ENCODE measurements around the gene TAGLN.

TAGLN gene

GRCh38 chr11:117189941-117190544, 9.1 kb upstream of the TAGLN start:
- Histone ChIP-seq H3K4me1 (ENCODE audit: low read length) (no peaks in the 10 kb centered on the region), H2AFZ (ENCODE audit: low read length) (no peak overlapping the region), H3K79me2 (ENCODE audit: low read length) (no peaks in the 10 kb centered on the region), H3K36me3 (replicated peaks; ENCODE audit: insufficient read depth, low read length) (no peaks in the 10 kb centered on the region), H3K9me2 (replicated peaks; ENCODE audit: insufficient read depth, low read length) (no peaks in the 10 kb centered on the region), H4K20me1 (ENCODE audit: insufficient read depth, low read length) (no peaks in the 10 kb centered on the region), H3K4me2 (ENCODE audit: low read depth, low read length) (no peak overlapping the region), H3K4me3 (ENCODE audit: low read length) (no peak overlapping the region), H3K9me3 (replicated peaks; ENCODE audit: insufficient read depth, low read length) (no peaks in the 10 kb centered on the region), H3K9ac (ENCODE audit: low read length) (no peak overlapping the region), H3F3A (ENCODE audit: insufficient read depth, low read length) (no peaks in the 10 kb centered on the region), H3K27ac (ENCODE audit: low read length) (no peak overlapping the region), H3K27me3 (replicated peaks; ENCODE audit: insufficient read depth, low read length) (no peaks in the 10 kb centered on the region)
- TF ChIP-seq CTCF (IDR thresholded peaks at IDR 0.05; ENCODE audit: low read length) (no peak), EZH2 (optimal IDR thresholded peaks at IDR 0.05; ENCODE audit: low read depth, low read length) (no peak), EZH2phosphoT487 (IDR thresholded peaks at IDR 0.05; ENCODE audit: low read length) (no peak)
- DNase-seq, result no peak

GRCh38 chr11:117191680-117192400, 7.3 kb upstream of the TAGLN start:
- H3K27me3 ChIP-seq (replicated peaks; ENCODE audit: insufficient read depth, low read length), result no peaks in the 10 kb centered on the region
- TF ChIP-seq EZH2 (optimal IDR thresholded peaks at IDR 0.05; ENCODE audit: low read depth, low read length) (no peak), CTCF (IDR thresholded peaks at IDR 0.05; ENCODE audit: low read length) (no peak), EZH2phosphoT487 (IDR thresholded peaks at IDR 0.05; ENCODE audit: low read length) (no peak)
- H3K4me3 ChIP-seq (ENCODE audit: low read length), result no peak overlapping the region
- H3K79me2 ChIP-seq (ENCODE audit: low read length), result no peaks in the 10 kb centered on the region
- no peaks in the 10 kb centered on the region for H3K9me2 ChIP-seq (replicated peaks; ENCODE audit: insufficient read depth, low read length)
- H3K9ac ChIP-seq (ENCODE audit: low read length), result no peak overlapping the region
- no peak for DNase-seq
- H2AFZ ChIP-seq (ENCODE audit: low read length), result no peak overlapping the region
- H3K9me3 ChIP-seq (replicated peaks; ENCODE audit: insufficient read depth, low read length), result no peaks in the 10 kb centered on the region
- no peak overlapping the region for H3K27ac ChIP-seq (ENCODE audit: low read length)
- no peak overlapping the region for H3K4me2 ChIP-seq (ENCODE audit: low read depth, low read length)
- H3F3A ChIP-seq (ENCODE audit: insufficient read depth, low read length), result no peaks in the 10 kb centered on the region
- no peaks in the 10 kb centered on the region for H3K36me3 ChIP-seq (replicated peaks; ENCODE audit: insufficient read depth, low read length)
- no peaks in the 10 kb centered on the region for H4K20me1 ChIP-seq (ENCODE audit: insufficient read depth, low read length)
- H3K4me1 ChIP-seq (ENCODE audit: low read length), result no peaks in the 10 kb centered on the region

- H3K9ac ChIP-seq (ENCODE audit: low read length), result no peak overlapping the region
- H3K79me2 ChIP-seq (ENCODE audit: low read length), result no peaks in the 10 kb centered on the region
- no peaks in the 10 kb centered on the region for H3K27me3 ChIP-seq (replicated peaks; ENCODE audit: insufficient read depth, low read length)
- no peak overlapping the region for H3K4me3 ChIP-seq (ENCODE audit: low read length)
- no peaks in the 10 kb centered on the region for H3K4me1 ChIP-seq (ENCODE audit: low read length)
- no peaks in the 10 kb centered on the region for H3K9me2 ChIP-seq (replicated peaks; ENCODE audit: insufficient read depth, low read length)
- no peak for DNase-seq
- no peaks in the 10 kb centered on the region for H3K36me3 ChIP-seq (replicated peaks; ENCODE audit: insufficient read depth, low read length)
- H3K9me3 ChIP-seq (replicated peaks; ENCODE audit: insufficient read depth, low read length), result no peaks in the 10 kb centered on the region
- H3K27ac ChIP-seq (ENCODE audit: low read length), result no peak overlapping the region
- no peaks in the 10 kb centered on the region for H3F3A ChIP-seq (ENCODE audit: insufficient read depth, low read length)
- H3K4me2 ChIP-seq (ENCODE audit: low read depth, low read length), result no peak overlapping the region
- no peak overlapping the region for H2AFZ ChIP-seq (ENCODE audit: low read length)
- TF ChIP-seq EZH2 (optimal IDR thresholded peaks at IDR 0.05; ENCODE audit: low read depth, low read length), result no peak
- no peak for TF ChIP-seq CTCF (IDR thresholded peaks at IDR 0.05; ENCODE audit: low read length)
- no peak for TF ChIP-seq EZH2phosphoT487 (IDR thresholded peaks at IDR 0.05; ENCODE audit: low read length)
- H4K20me1 ChIP-seq (ENCODE audit: insufficient read depth, low read length), result no peaks in the 10 kb centered on the region
These were observed 6.7 kb upstream of the TAGLN start for GRCh38 chr11:117192401-117192875.

Data from MM.1S (cell line).